Vagina (tissue), 2 donors: Measurements from ENCODE around the gene ASTN1. TPM values are rescaled to one million over a fixed set of nuclear protein-coding genes. Genes with fewer than 3 reads are reported as not detected.
A peak's percentile ranks its signal among the peaks of the same experiment; 100 is the strongest.

ENCODE experiments used
- DNase-seq, 2 donors: peaks; one replicate each; pipeline ENCODE4 v3.0.0-alpha.2; 2017; ENCODE audit errors: extremely low spot score in 2 of 2
- H3K27ac ChIP-seq: fragments of 200-600 bp; sonication (generic); one replicate; pipeline ENCODE4 v1.5.1; 2019
- H3K27me3 ChIP-seq: fragments of 200-600 bp; sonication (generic); one replicate; pipeline ENCODE4 v1.5.1; 2019
- H3K36me3 ChIP-seq, 2 donors: fragments of 200-600 bp; sonication (generic); one replicate each; pipeline ENCODE4 v1.5.1; 2017 to 2019
- H3K4me1 ChIP-seq: fragments of 200-600 bp; sonication (generic); one replicate; pipeline ENCODE4 v1.5.1; 2019
- H3K4me3 ChIP-seq, 2 donors: fragments of 200-600 bp; sonication (generic); 1 replicate in 1 of 2; 2 replicates in 1 of 2; pipeline ENCODE4 v1.5.1; 2016 to 2019
- H3K9me3 ChIP-seq: fragments of 200-600 bp; sonication (generic); one replicate; pipeline ENCODE4 v1.5.1; 2019
- POLR2A ChIP-seq, 2 donors: fragments of 450-650 bp; IDR thresholded peaks; one replicate each; pipeline ENCODE4 v1.6.1; 2017; ENCODE audit warnings: antibody characterized with exemption in 2 of 2, mild to moderate bottlenecking in 2 of 2, moderate library complexity in 2 of 2
- POLR2AphosphoS5 ChIP-seq, 2 donors: sonication (generic); formaldehyde crosslinking; IDR thresholded peaks; one replicate each; pipeline ENCODE4 v1.9.0; 2017; ENCODE audit warnings: antibody characterized with exemption in 2 of 2, mild to moderate bottlenecking in 2 of 2, low read depth in 1 of 2; ENCODE audit not compliant: insufficient read depth in 1 of 2
- intact Hi-C: fragments of 100-400 bp; cut with DNase I; formaldehyde crosslinking; loops from one replicate; pipeline ENCODE4 v1.15.1; 2023
- total RNA-seq: library from RNA; depleted of rRNA; stranded (reverse); fragments of >200 nt; gene quantifications from one replicate; pipeline ENCODE4 v1.2.3, GENCODE V29; 2016
- TF ChIP-seq, protein P1 (sequence below), 3 experiments: fragments of 450-650 bp in 2 of 3; fragments of 200-600 bp in 1 of 3; sonication (generic) in 1 of 3; IDR thresholded peaks; one replicate each; pipeline ENCODE4 v1.5.1; 2017 to 2019; ENCODE audit warnings: antibody characterized with exemption in 3 of 3, mild to moderate bottlenecking in 2 of 3, moderate library complexity in 2 of 3

The ASTN1 gene
- total RNA-seq, 1 donor from 2014 or later, result 4.2 TPM

DNA sequence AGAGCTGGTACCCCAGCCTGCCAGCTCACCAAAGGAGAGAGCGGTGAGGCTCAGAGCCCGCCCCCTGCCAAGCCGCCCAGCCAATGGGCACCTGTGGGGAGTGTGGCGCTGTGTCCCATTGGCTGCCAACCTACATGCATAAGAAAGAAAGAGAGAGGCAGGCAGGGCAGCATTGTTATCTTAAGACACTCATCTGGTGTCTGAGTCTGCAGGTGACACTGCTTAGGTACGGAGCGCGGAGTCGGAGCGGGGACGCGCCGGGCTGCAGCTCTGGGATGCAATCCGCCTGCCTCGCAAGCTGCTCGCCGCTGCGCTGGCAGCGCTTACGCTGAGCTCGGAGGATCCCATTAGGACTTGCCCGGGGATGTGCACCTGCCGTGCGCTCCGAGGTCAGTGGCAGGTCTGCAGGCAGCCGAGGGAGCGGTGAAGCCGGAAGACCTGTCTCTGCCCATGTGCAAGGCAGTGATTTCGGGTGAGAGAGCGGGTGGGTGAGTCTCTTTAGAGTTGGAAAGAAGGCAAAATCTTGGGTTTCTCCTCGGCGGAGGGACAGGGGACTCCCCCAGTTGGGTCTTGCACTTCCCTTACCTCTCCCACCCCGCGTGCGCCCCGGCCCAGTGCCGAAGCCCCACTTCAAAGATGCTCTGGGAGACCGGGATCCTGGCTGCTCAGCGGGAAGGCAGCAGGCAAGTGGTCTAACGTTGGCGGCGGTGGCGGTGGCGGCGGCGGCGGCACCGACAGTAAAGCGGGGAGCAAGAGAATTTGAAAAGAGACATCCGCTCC lies 6.4 kb upstream of the ASTN1 start, which contains the start of gene BRINP2:
Gene BRINP2 (plus strand): TSS at position 203 of the 780 bp plus-strand sequence. CDS start 58,919 bp downstream, outside the sequence.
- DNase-seq, result no peak
- intact Hi-C loops, result loop anchor here (10.0 kb wide), 1 partner anchor 266 kb away; no protein-coding TSS in a partner anchor
- Histone ChIP-seq H3K4me3 (peak within 1 kb of the TSS; percentile 5 to 32), H3K9me3 (no peaks in the 10 kb centered on the region), H3K27me3 (peaks cover 3% of the 10 kb centered on the region), H3K36me3 (no peaks in the 10 kb centered on the region), H3K4me1 (peaks cover 14% of the 10 kb centered on the region), H3K27ac (no peak within 1 kb of the TSS)
- TF ChIP-seq POLR2A (IDR thresholded peaks at IDR 0.05) (no peak), POLR2AphosphoS5 (IDR thresholded peaks at IDR 0.05; ENCODE audit: insufficient read depth in 1 of 2, low read depth in 1 of 2) (no peak)
- TF ChIP-seq, protein P1, sequence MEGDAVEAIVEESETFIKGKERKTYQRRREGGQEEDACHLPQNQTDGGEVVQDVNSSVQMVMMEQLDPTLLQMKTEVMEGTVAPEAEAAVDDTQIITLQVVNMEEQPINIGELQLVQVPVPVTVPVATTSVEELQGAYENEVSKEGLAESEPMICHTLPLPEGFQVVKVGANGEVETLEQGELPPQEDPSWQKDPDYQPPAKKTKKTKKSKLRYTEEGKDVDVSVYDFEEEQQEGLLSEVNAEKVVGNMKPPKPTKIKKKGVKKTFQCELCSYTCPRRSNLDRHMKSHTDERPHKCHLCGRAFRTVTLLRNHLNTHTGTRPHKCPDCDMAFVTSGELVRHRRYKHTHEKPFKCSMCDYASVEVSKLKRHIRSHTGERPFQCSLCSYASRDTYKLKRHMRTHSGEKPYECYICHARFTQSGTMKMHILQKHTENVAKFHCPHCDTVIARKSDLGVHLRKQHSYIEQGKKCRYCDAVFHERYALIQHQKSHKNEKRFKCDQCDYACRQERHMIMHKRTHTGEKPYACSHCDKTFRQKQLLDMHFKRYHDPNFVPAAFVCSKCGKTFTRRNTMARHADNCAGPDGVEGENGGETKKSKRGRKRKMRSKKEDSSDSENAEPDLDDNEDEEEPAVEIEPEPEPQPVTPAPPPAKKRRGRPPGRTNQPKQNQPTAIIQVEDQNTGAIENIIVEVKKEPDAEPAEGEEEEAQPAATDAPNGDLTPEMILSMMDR (IDR thresholded peaks at IDR 0.05), result no peak

DNA sequence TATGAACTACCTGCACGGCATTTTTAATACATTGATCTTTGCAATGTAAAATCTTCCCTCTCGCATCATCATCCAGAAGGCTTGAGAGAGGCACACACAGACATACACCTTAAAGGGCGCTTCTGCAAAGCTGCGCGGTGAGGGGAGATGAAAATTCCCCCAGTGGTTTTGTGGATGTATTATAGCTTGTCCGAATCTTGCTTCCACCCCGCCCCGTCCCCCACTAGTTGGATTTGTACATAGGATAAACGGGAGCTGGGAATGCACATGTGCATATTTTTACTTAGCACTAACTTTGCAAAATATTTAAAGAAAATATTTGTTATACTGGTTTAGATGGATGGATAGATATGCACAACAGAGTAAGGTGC lies 542 bp upstream of the ASTN1 start:
- Histone ChIP-seq H3K36me3 (no peaks in the 10 kb centered on the region), H3K4me1 (peaks cover 11% of the 10 kb centered on the region), H3K27me3 (peaks cover 5% of the 10 kb centered on the region), H3K9me3 (no peaks in the 10 kb centered on the region), H3K27ac (no peak overlapping the region), H3K4me3 (peak overlapping the region in 1 of 2 donors; percentile 42)
- DNase-seq, result no peak
- intact Hi-C loops, result no loop called here
- no peak for TF ChIP-seq POLR2AphosphoS5 (IDR thresholded peaks at IDR 0.05; ENCODE audit: insufficient read depth in 1 of 2, low read depth in 1 of 2)
- TF ChIP-seq, protein P1 (IDR thresholded peaks at IDR 0.05), result no peak
- TF ChIP-seq POLR2A (IDR thresholded peaks at IDR 0.05), result no peak

DNA sequence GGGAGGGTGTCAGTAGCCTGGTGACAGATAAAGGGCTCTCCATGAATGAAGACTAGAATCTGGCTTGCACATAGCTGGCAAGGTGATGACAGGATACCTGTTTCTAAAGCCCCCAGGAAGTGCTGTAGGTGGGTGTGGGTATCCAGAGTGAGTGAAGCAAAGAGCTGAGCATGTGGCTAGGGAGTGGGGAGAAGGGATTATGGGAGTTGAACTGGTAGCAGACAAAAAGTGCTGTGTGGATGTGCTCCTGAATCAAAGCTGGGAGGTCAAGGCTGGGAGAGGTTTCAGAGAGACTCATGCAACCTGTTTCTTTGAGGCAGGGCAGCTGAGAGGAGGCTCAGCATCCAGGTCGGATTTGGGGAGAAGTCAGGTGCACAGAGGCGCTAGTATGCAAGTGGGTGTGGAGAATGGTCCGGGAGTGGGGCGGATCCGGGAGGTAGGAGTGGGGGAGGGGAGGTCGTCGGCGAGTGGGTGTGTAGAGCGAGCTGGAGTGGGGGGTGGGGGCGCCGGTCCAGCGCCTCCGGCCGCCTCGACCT lies 600 bp downstream of the ASTN1 start:
- H3K4me3 ChIP-seq, result peak overlapping the region; percentile 27 to 42
- H3K36me3 ChIP-seq, result no peaks in the 10 kb centered on the region
- intact Hi-C loops, result no loop called here
- H3K9me3 ChIP-seq, result no peaks in the 10 kb centered on the region
- no peak overlapping the region for H3K27ac ChIP-seq
- H3K4me1 ChIP-seq, result peaks cover 11% of the 10 kb centered on the region
- no peak for DNase-seq
- TF ChIP-seq, protein P1 (IDR thresholded peaks at IDR 0.05), result no peak
- no peak for TF ChIP-seq POLR2AphosphoS5 (IDR thresholded peaks at IDR 0.05; ENCODE audit: insufficient read depth in 1 of 2, low read depth in 1 of 2)
- TF ChIP-seq POLR2A (IDR thresholded peaks at IDR 0.05), result no peak
- peaks cover 5% of the 10 kb centered on the region for H3K27me3 ChIP-seq

DNA sequence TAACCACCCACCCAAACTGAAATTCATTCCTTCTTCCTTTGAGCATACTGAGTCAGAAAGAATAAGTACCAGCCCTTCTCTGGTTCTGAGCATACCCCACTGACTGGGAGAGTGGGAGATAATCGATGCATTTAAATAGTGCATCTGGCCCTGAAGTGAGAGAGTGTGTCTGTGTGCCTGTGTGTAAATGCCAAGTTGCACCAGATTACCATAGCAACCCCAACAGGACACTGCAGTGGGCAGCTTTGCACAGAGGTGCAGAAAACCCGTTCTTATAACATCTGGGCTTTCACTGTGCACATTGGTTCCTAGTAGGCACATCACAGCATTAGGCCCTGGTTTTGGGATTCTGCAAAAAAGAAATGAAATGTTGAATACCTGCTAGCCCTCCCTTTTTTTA lies 2.3 kb downstream of the ASTN1 start:
- H3K36me3 ChIP-seq, result no peaks in the 10 kb centered on the region
- H3K27ac ChIP-seq, result no peak overlapping the region
- intact Hi-C loops, result no loop called here
- peaks cover 5% of the 10 kb centered on the region for H3K27me3 ChIP-seq
- DNase-seq, result no peak
- TF ChIP-seq, protein P1 (IDR thresholded peaks at IDR 0.05), result no peak
- no peak for TF ChIP-seq POLR2AphosphoS5 (IDR thresholded peaks at IDR 0.05; ENCODE audit: insufficient read depth in 1 of 2, low read depth in 1 of 2)
- no peak for TF ChIP-seq POLR2A (IDR thresholded peaks at IDR 0.05)
- H3K9me3 ChIP-seq, result no peaks in the 10 kb centered on the region
- no peak overlapping the region for H3K4me3 ChIP-seq
- peaks cover 11% of the 10 kb centered on the region for H3K4me1 ChIP-seq

DNA sequence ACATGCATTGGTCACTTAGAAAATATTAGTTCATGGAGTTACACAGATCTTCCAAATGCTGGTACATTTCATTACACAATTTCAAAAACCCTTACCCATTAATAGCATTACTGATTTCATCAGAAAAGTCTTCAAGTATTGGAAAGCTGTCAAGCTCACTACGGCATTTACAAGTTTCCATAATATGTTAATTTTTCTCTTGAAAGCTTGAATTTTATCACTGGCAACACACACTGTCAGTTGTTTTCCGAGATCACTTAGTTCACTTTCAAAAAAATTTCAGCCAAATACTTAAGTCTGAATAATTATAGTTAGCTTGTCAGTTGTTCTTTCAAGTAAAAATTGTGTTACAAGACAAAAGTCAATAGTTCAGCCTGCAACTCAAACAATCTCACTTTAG lies 18.0 kb downstream of the ASTN1 start:
- no peaks in the 10 kb centered on the region for H3K27me3 ChIP-seq
- no peak overlapping the region for H3K4me3 ChIP-seq
- TF ChIP-seq POLR2AphosphoS5 (IDR thresholded peaks at IDR 0.05; ENCODE audit: insufficient read depth in 1 of 2, low read depth in 1 of 2) (no peak), POLR2A (IDR thresholded peaks at IDR 0.05) (no peak)
- TF ChIP-seq, protein P1 (IDR thresholded peaks at IDR 0.05), result no peak
- H3K9me3 ChIP-seq, result no peaks in the 10 kb centered on the region
- no peak for DNase-seq
- no peaks in the 10 kb centered on the region for H3K4me1 ChIP-seq
- H3K36me3 ChIP-seq, result no peaks in the 10 kb centered on the region
- H3K27ac ChIP-seq, result no peak overlapping the region
- intact Hi-C loops, result no loop called here
